MM.1S (cell line): ENCODE results near the gene UNC13C.

Experiments
- DNase-seq: peaks from one replicate; pipeline ENCODE4 v3.0.0-alpha.2; 2015
- H2AFZ ChIP-seq: fragments of 300-600 bp; sonication (generic); 2 replicates; pipeline ENCODE4 v1.6.0; 2016; ENCODE audit warnings: antibody characterized with exemption, low read length
- H3F3A ChIP-seq: fragments of 300-600 bp; sonication (generic); 2 replicates; pipeline ENCODE4 v1.6.1; 2016; ENCODE audit warnings: mild to moderate bottlenecking, antibody characterized with exemption, low read length, moderate library complexity, mixed read lengths; ENCODE audit not compliant: insufficient read depth
- H3K27ac ChIP-seq: fragments of 300-600 bp; sonication (generic); 2 replicates; pipeline ENCODE4 v1.5.1; 2016; ENCODE audit warnings: mild to moderate bottlenecking, low read length
- H3K27me3 ChIP-seq: fragments of 300-600 bp; sonication (generic); replicated peaks from 2 replicates; pipeline ENCODE4 v1.6.0; 2016; ENCODE audit warnings: low read length; ENCODE audit not compliant: insufficient read depth
- H3K36me3 ChIP-seq: fragments of 300-600 bp; sonication (generic); replicated peaks from 2 replicates; pipeline ENCODE4 v1.6.1; 2016; ENCODE audit warnings: mild to moderate bottlenecking, low read length, mixed read lengths; ENCODE audit not compliant: insufficient read depth
- H3K4me1 ChIP-seq: fragments of 300-600 bp; sonication (generic); 2 replicates; pipeline ENCODE4 v1.6.1; 2016; ENCODE audit warnings: low read length, mixed read lengths
- H3K4me2 ChIP-seq: fragments of 300-600 bp; sonication (generic); 2 replicates; pipeline ENCODE4 v1.6.0; 2016; ENCODE audit warnings: low read depth, low read length
- H3K4me3 ChIP-seq: fragments of 300-600 bp; sonication (generic); 2 replicates; pipeline ENCODE4 v1.5.1; 2016; ENCODE audit warnings: low read length, mixed read lengths
- H3K79me2 ChIP-seq: fragments of 300-600 bp; sonication (generic); 2 replicates; pipeline ENCODE4 v1.6.1; 2016; ENCODE audit warnings: mixed run types, low read length, mixed read lengths
- H3K9ac ChIP-seq: fragments of 300-600 bp; sonication (generic); 2 replicates; pipeline ENCODE4 v1.6.1; 2016; ENCODE audit warnings: low read length, mixed read lengths
- H3K9me2 ChIP-seq: fragments of 300-600 bp; sonication (generic); replicated peaks from 2 replicates; pipeline ENCODE4 v1.6.1; 2016; ENCODE audit warnings: mild to moderate bottlenecking, low read length, mixed read lengths; ENCODE audit not compliant: insufficient read depth
- H3K9me3 ChIP-seq: fragments of 300-600 bp; sonication (generic); replicated peaks from 2 replicates; pipeline ENCODE4 v1.6.1; 2016; ENCODE audit warnings: mild to moderate bottlenecking, low read length, mixed read lengths; ENCODE audit not compliant: insufficient read depth
- H4K20me1 ChIP-seq: fragments of 300-600 bp; sonication (generic); 2 replicates; pipeline ENCODE4 v1.6.1; 2016; ENCODE audit warnings: mild to moderate bottlenecking, low read length, moderate library complexity, mixed read lengths; ENCODE audit not compliant: insufficient read depth
- EZH2 ChIP-seq: fragments of 300-600 bp; sonication (generic); optimal IDR thresholded peaks from 2 replicates; pipeline ENCODE3; 2017; ENCODE audit warnings: low read depth, mild to moderate bottlenecking, antibody characterized with exemption, low read length, mixed read lengths
- EZH2phosphoT487 ChIP-seq: fragments of 300-600 bp; sonication (generic); IDR thresholded peaks from 2 replicates; pipeline ENCODE4 v1.6.1; 2018; ENCODE audit warnings: antibody characterized with exemption, low read length
- TF ChIP-seq, protein P1 (sequence below): fragments of 300-600 bp; sonication (generic); IDR thresholded peaks from 2 replicates; pipeline ENCODE4 v1.5.1; 2016; ENCODE audit warnings: antibody characterized with exemption, low read length, mixed read lengths

Gene UNC13C

DNA sequence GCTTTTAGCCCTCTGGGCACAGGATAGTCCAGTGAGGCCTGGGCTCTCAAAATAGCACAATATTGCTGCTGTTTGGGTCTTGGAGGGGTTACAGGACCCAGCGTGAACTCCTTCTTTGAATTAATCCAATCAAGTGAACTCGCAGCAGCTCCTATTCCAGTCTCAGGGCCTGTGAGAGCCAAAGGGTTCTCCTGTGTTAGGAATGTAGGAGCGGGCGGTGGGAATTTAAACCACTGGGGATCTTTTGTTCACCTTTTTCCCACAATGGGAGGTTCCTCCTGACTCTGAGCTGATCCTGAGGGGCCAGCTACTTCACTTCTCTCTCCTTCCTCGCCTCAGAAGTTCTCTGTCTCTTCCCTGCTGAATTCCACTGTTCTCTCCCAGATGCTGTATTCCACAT lies 504.0 kb downstream of the UNC13C start:
- Histone ChIP-seq H3K79me2 (no peaks in the 10 kb centered on the region), H3K4me1 (no peaks in the 10 kb centered on the region), H3K27ac (no peak overlapping the region), H3K27me3 (no peaks in the 10 kb centered on the region), H4K20me1 (no peaks in the 10 kb centered on the region), H3K9me3 (no peaks in the 10 kb centered on the region), H2AFZ (no peak overlapping the region), H3F3A (no peaks in the 10 kb centered on the region), H3K4me2 (no peak overlapping the region), H3K9ac (no peak overlapping the region), H3K9me2 (no peaks in the 10 kb centered on the region), H3K36me3 (no peaks in the 10 kb centered on the region), H3K4me3 (no peak overlapping the region)
- TF ChIP-seq, protein P1, sequence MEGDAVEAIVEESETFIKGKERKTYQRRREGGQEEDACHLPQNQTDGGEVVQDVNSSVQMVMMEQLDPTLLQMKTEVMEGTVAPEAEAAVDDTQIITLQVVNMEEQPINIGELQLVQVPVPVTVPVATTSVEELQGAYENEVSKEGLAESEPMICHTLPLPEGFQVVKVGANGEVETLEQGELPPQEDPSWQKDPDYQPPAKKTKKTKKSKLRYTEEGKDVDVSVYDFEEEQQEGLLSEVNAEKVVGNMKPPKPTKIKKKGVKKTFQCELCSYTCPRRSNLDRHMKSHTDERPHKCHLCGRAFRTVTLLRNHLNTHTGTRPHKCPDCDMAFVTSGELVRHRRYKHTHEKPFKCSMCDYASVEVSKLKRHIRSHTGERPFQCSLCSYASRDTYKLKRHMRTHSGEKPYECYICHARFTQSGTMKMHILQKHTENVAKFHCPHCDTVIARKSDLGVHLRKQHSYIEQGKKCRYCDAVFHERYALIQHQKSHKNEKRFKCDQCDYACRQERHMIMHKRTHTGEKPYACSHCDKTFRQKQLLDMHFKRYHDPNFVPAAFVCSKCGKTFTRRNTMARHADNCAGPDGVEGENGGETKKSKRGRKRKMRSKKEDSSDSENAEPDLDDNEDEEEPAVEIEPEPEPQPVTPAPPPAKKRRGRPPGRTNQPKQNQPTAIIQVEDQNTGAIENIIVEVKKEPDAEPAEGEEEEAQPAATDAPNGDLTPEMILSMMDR, result no peak
- TF ChIP-seq EZH2phosphoT487, result no peak
- TF ChIP-seq EZH2, result no peak
- no peak for DNase-seq

DNA sequence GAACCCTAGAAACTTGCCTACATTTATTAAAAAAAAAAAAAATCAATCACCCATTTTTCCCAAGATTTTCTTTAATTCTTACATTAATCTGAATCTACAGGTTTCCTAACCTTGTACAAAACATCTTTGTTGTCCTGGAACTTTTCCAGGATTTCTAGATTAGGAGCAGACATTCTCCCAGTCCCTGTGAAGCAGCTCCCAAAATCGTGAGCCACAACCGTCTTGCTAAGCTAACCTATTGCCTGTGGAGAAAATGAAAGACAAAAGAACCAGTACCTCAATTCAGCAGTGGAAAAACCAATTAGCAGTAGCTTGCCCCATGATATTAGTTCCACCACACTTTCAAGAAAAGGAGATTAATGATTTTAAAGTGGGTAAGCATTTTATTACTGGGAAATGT lies 522.1 kb downstream of the UNC13C start:
- Histone ChIP-seq H3K4me2 (no peak overlapping the region), H4K20me1 (no peaks in the 10 kb centered on the region), H3K4me1 (no peaks in the 10 kb centered on the region)

DNA sequence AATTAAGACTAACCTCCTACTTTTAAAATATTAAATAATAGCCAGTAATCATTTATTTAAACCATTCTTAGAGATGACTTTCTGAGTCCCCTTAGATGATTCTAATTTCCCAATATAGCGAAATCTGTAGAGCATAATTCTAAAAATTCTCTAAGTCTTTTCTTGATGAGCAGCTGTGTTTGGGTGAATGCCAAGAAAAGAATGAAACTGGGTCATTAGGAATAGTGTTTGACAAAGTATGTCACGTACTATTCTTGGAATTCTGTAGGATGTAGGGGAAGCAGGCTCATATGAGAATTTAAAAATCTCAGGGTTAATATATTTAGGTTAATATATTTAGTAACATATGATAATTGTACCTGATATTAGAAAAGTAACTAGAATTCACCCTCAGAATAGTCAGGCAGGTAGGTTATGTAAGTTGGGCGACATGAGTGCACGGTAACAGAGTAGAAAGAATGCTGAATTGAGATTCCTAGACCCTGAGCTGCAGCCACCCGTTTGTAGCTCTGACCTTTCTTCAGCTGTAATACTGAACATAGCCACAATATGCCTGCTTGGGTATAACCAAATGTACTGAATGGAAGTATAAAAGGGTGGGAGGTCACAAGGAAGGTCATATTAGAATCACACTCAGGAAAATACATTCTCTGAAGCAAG lies 524.3 kb downstream of the UNC13C start:
- H3K36me3 ChIP-seq, result no peaks in the 10 kb centered on the region
- no peaks in the 10 kb centered on the region for H4K20me1 ChIP-seq
- no peak overlapping the region for H3K4me3 ChIP-seq
- no peaks in the 10 kb centered on the region for H3K79me2 ChIP-seq
- no peak overlapping the region for H3K4me2 ChIP-seq
- H3F3A ChIP-seq, result no peaks in the 10 kb centered on the region; the same call in 1 of the 2 replicates
- H3K9ac ChIP-seq, result no peak overlapping the region
- no peaks in the 10 kb centered on the region for H3K9me3 ChIP-seq
- H3K9me2 ChIP-seq, result no peaks in the 10 kb centered on the region
- DNase-seq, result no peak
- H3K27me3 ChIP-seq, result no peaks in the 10 kb centered on the region
- TF ChIP-seq, protein P1, result no peak
- TF ChIP-seq EZH2, result no peak
- TF ChIP-seq EZH2phosphoT487, result no peak
- H3K27ac ChIP-seq, result no peak overlapping the region
- H2AFZ ChIP-seq, result no peak overlapping the region
- H3K4me1 ChIP-seq, result peaks cover 9% of the 10 kb centered on the region

More for the DNA sequence above, 522.1 kb downstream of the UNC13C start:
- Histone ChIP-seq H3K9ac (no peak overlapping the region), H3K4me3 (no peak overlapping the region), H2AFZ (no peak overlapping the region), H3K9me2 (no peaks in the 10 kb centered on the region), H3K36me3 (no peaks in the 10 kb centered on the region), H3K27me3 (no peaks in the 10 kb centered on the region), H3K27ac (no peak overlapping the region), H3K9me3 (no peaks in the 10 kb centered on the region), H3K79me2 (no peaks in the 10 kb centered on the region), H3F3A (no peaks in the 10 kb centered on the region)
- no peak for TF ChIP-seq EZH2
- TF ChIP-seq EZH2phosphoT487, result no peak
- TF ChIP-seq, protein P1, result no peak
- DNase-seq, result no peak
